ENCODE measurements around the gene PPP1R13B.
"Not testable (repeated sequence)": the region's sequence is repeated elsewhere in the genome, so short reads cannot be mapped to it uniquely, and the experiment has no call there.

Gene PPP1R13B

GRCh38 chr14:103847451-103848174, at the start of gene PPP1R13B:
PPP1R13B (minus strand) TSS chr14:103847575; CDS start chr14:103847307, 268 bp downstream.
- FAIRE-seq = no peak

GRCh38 chr14:103896578-103896977, 49.2 kb upstream of the PPP1R13B start:
- no peak for FAIRE-seq

GRCh38 chr14:103894723-103895059, 47.3 kb upstream of the PPP1R13B start:
- no peak for FAIRE-seq

- FAIRE-seq = no peak
Measured at GRCh38 chr14:103894034-103894722, 46.8 kb upstream of the PPP1R13B start.

- no peak for FAIRE-seq
Measured at GRCh38 chr14:103892247-103892646, 44.9 kb upstream of the PPP1R13B start.

- FAIRE-seq = no peak
Measured at GRCh38 chr14:103891667-103892215, 44.4 kb upstream of the PPP1R13B start.

GRCh38 chr14:103890821-103891666, 43.7 kb upstream of the PPP1R13B start:
- no peak for FAIRE-seq

GRCh38 chr14:103890052-103890371, 42.6 kb upstream of the PPP1R13B start:
- no peak for FAIRE-seq

GRCh38 chr14:103889313-103890051, 42.1 kb upstream of the PPP1R13B start:
- no peak for FAIRE-seq

- FAIRE-seq = not testable (repeated sequence)
Measured at GRCh38 chr14:103889002-103889312, 41.6 kb upstream of the PPP1R13B start.

GRCh38 chr14:103887557-103888115, 40.3 kb upstream of the PPP1R13B start:
- no peak for FAIRE-seq

GRCh38 chr14:103887170-103887501, 39.8 kb upstream of the PPP1R13B start:
- no peak for FAIRE-seq

GRCh38 chr14:103886304-103887169, 39.2 kb upstream of the PPP1R13B start:
- no peak for FAIRE-seq

- FAIRE-seq = no peak
Measured at GRCh38 chr14:103885509-103885932, 38.1 kb upstream of the PPP1R13B start.

GRCh38 chr14:103884854-103885253, 37.5 kb upstream of the PPP1R13B start:
- FAIRE-seq = no peak

- FAIRE-seq = no peak
Measured at GRCh38 chr14:103883263-103883523, 35.8 kb upstream of the PPP1R13B start.

GRCh38 chr14:103882503-103883262, 35.3 kb upstream of the PPP1R13B start:
- no peak for FAIRE-seq

GRCh38 chr14:103881268-103882201, 34.2 kb upstream of the PPP1R13B start:
- no peak for FAIRE-seq

- FAIRE-seq = no peak
Measured at GRCh38 chr14:103880348-103881267, 33.2 kb upstream of the PPP1R13B start.
